Esophagus muscularis mucosa (tissue), 4 donors: ENCODE measurements around the gene AOC3. TPM values are rescaled to one million over a fixed set of nuclear protein-coding genes. Genes with fewer than 3 reads are reported as not detected.

Source experiments
- DNase-seq: peaks from one replicate; pipeline ENCODE4 v3.0.0-alpha.2; 2017; ENCODE audit errors: extremely low spot score
- H3K27ac ChIP-seq, 4 donors: fragments of 200-600 bp; sonication (generic); replicated peaks in 1 of 4; 1 replicate in 3 of 4; 2 replicates in 1 of 4; pipeline ENCODE4 v1.5.1; 2016 to 2019; ENCODE audit warnings: mild to moderate bottlenecking in 1 of 4
- H3K27me3 ChIP-seq, 4 donors: fragments of 200-600 bp; sonication (generic); one replicate each; pipeline versions ENCODE4 v1.5.1 to v1.6.0; 2016 to 2019
- H3K36me3 ChIP-seq, 4 donors: fragments of 200-600 bp; sonication (generic); one replicate each; pipeline ENCODE4 v1.5.1; 2016 to 2019
- H3K4me1 ChIP-seq, 4 donors: fragments of 200-600 bp; sonication (generic); one replicate each; pipeline ENCODE4 v1.5.1; 2016 to 2019
- H3K4me3 ChIP-seq, 4 donors: fragments of 200-600 bp; sonication (generic); 1 replicate in 2 of 4; 2 replicates in 2 of 4; pipeline ENCODE4 v1.5.1; 2016 to 2019; ENCODE audit warnings: mild to moderate bottlenecking in 4 of 4, moderate library complexity in 1 of 4
- H3K9me3 ChIP-seq, 4 donors: fragments of 200-600 bp; sonication (generic); 1 replicate in 3 of 4; 2 replicates in 1 of 4; pipeline ENCODE4 v1.5.1; 2016 to 2019
- EP300 ChIP-seq: sonication (generic); formaldehyde crosslinking; IDR thresholded peaks from one replicate; pipeline ENCODE4 v1.6.1; 2017; ENCODE audit warnings: antibody characterized with exemption
- POLR2A ChIP-seq: fragments of 450-650 bp; IDR thresholded peaks from one replicate; pipeline ENCODE4 v1.6.1; 2017; ENCODE audit warnings: antibody characterized with exemption, moderate library complexity, mild to moderate bottlenecking, low read depth
- POLR2AphosphoS5 ChIP-seq, 2 donors: sonication (generic); formaldehyde crosslinking; IDR thresholded peaks; one replicate each; pipeline ENCODE4 v1.6.1; 2017; ENCODE audit warnings: antibody characterized with exemption in 2 of 2
- WGBS: methylation state at CpG from one replicate; pipeline ENCODE4 v1.1.5; 2018; 5-methylcytosine and 5-hydroxymethylcytosine counted together
- intact Hi-C: fragments of 100-400 bp; cut with DNase I; formaldehyde crosslinking; loops from one replicate; pipeline ENCODE4 v1.15.1; 2023
- small RNA-seq, 3 donors: library from RNA; depleted of rRNA; stranded (forward); fragments of <200 nt; gene quantifications; one replicate each; pipeline ENCODE3, GENCODE V24; 2016
- total RNA-seq, 4 donors: library from RNA; depleted of rRNA; stranded (reverse); fragments of >200 nt; gene quantifications; one replicate each; pipeline versions ENCODE4 v1.1.0 to v1.2.1, GENCODE V29; 2016
- TF ChIP-seq, protein P1 (sequence below), 3 experiments: fragments of 200-600 bp in 2 of 3; fragments of 450-650 bp in 1 of 3; sonication (generic) in 2 of 3; IDR thresholded peaks; one replicate each; pipeline ENCODE4 v1.5.1; 2017 to 2019; ENCODE audit warnings: antibody characterized with exemption in 3 of 3, mild to moderate bottlenecking in 2 of 3, moderate library complexity in 1 of 3

AOC3 gene
- total RNA-seq, 4 donors from 2014 or later, result 89.0 to 242 (median 118) TPM

DNA sequence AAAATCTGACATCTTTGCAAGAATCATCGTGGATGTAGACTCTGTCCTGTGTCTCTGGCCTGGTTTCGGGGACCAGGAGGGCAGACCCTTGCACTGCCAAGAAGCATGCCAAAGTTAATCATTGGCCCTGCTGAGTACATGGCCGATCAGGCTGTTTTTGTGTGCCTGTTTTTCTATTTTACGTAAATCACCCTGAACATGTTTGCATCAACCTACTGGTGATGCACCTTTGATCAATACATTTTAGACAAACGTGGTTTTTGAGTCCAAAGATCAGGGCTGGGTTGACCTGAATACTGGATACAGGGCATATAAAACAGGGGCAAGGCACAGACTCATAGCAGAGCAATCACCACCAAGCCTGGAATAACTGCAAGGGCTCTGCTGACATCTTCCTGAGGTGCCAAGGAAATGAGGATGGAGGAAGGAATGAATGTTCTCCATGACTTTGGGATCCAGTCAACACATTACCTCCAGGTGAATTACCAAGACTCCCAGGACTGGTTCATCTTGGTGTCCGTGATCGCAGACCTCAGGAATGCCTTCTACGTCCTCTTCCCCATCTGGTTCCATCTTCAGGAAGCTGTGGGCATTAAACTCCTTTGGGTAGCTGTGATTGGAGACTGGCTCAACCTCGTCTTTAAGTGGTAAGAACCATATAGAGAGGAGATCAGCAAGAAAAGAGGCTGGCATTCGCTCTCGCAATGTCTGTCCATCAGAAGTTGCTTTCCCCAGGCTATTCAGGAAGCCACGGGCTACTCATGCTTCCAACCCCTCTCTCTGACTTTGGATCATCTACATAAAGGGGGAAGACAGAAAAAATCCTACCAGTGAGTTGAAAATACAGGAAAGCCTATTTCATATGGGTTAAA lies 49.7 kb downstream of the AOC3 start, which contains the start of gene G6PC1:
G6PC1 (plus strand) TSS at position 340 of the 872 bp plus-strand sequence; CDS start at position 418, 78 bp downstream.
- no peak for DNase-seq
- Histone ChIP-seq H3K9me3 (no peaks in the 10 kb centered on the region), H3K27ac (no peak within 1 kb of the TSS), H3K4me1 (peaks cover 0 to 4% (median under 1%) of the 10 kb centered on the region in 4 donors), H3K36me3 (no peaks in the 10 kb centered on the region), H3K4me3 (no peak within 1 kb of the TSS), H3K27me3 (no peaks in the 10 kb centered on the region)
- 84% methylated on average over 12 of the region's 12 CpGs for WGBS
- intact Hi-C loops, result no loop called here
- TF ChIP-seq EP300 (no peak), POLR2AphosphoS5 (IDR thresholded peaks at IDR 0.05) (no peak), POLR2A (no peak)
- TF ChIP-seq, protein P1, sequence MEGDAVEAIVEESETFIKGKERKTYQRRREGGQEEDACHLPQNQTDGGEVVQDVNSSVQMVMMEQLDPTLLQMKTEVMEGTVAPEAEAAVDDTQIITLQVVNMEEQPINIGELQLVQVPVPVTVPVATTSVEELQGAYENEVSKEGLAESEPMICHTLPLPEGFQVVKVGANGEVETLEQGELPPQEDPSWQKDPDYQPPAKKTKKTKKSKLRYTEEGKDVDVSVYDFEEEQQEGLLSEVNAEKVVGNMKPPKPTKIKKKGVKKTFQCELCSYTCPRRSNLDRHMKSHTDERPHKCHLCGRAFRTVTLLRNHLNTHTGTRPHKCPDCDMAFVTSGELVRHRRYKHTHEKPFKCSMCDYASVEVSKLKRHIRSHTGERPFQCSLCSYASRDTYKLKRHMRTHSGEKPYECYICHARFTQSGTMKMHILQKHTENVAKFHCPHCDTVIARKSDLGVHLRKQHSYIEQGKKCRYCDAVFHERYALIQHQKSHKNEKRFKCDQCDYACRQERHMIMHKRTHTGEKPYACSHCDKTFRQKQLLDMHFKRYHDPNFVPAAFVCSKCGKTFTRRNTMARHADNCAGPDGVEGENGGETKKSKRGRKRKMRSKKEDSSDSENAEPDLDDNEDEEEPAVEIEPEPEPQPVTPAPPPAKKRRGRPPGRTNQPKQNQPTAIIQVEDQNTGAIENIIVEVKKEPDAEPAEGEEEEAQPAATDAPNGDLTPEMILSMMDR (IDR thresholded peaks at IDR 0.05), result no peak

DNA sequence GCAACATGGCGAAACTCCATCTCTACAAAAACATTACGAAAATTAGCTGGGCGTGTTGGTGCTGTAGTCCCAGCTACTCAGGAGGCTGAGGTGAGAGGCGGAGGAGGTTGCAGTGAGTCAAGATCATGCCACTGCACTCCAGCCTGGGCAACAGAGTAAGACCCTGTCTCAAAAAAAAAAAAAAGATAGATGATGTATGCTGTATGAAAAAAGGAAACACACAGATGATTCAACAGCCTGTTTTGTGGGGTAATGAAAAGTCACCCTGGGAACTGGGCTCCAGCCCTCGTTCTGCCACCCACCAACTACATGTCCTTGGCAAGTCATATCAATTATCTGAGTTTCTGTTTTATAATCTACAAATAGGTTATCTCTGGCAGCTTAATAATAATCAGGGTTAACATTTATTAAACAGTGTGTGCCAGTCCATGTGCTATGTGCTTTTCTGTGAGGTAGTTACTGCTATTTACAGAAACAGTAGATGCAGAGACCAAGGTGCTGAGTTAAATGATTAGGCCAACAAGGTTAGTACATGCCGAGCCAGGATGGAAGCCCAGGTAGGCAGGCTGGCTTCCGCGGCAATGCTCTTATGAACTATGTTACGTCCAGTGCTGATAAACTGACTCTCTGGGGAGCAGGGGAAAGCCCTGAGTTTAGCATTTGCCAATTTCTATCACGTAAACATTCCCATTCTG lies 50.7 kb downstream of the AOC3 start:
- H3K9me3 ChIP-seq, result no peaks in the 10 kb centered on the region
- no peaks in the 10 kb centered on the region for H3K4me1 ChIP-seq
- no peaks in the 10 kb centered on the region for H3K36me3 ChIP-seq
- no peak for TF ChIP-seq EP300
- no peak for TF ChIP-seq POLR2AphosphoS5 (IDR thresholded peaks at IDR 0.05)
- TF ChIP-seq POLR2A, result no peak
- TF ChIP-seq, protein P1 (IDR thresholded peaks at IDR 0.05), result no peak
- DNase-seq, result no peak
- WGBS, result 81% methylated on average over 10 of the region's 10 CpGs
- H3K27ac ChIP-seq, result no peak overlapping the region
- no peaks in the 10 kb centered on the region for H3K27me3 ChIP-seq
- intact Hi-C loops, result no loop called here
- no peak overlapping the region for H3K4me3 ChIP-seq

DNA sequence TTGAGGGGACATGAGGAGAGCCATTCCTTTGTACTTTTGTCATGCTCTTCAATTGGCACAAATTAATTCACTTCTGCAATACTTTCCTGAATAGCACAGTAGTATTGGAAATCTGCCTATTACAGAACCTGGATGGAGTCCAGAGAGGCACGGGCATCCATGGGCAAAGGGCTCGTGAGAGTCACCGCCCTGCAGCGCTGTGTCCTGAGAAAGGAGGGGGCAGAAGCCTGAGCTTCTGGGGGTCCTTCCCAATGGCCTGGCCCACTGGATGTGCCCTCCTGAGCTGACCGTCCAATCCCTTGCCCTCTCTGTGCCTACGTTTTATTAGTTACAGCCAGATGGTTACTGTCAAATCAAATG lies 53.1 kb downstream of the AOC3 start:
- no peaks in the 10 kb centered on the region for H3K4me1 ChIP-seq
- intact Hi-C loops, result no loop called here
- H3K27me3 ChIP-seq, result no peaks in the 10 kb centered on the region
- no peaks in the 10 kb centered on the region for H3K9me3 ChIP-seq
- WGBS, result 80% methylated on average over 6 of the region's 6 CpGs
- H3K27ac ChIP-seq, result no peak overlapping the region
- DNase-seq, result no peak
- no peak overlapping the region for H3K4me3 ChIP-seq
- no peaks in the 10 kb centered on the region for H3K36me3 ChIP-seq
- no peak for TF ChIP-seq POLR2A
- TF ChIP-seq, protein P1 (IDR thresholded peaks at IDR 0.05), result no peak

DNA sequence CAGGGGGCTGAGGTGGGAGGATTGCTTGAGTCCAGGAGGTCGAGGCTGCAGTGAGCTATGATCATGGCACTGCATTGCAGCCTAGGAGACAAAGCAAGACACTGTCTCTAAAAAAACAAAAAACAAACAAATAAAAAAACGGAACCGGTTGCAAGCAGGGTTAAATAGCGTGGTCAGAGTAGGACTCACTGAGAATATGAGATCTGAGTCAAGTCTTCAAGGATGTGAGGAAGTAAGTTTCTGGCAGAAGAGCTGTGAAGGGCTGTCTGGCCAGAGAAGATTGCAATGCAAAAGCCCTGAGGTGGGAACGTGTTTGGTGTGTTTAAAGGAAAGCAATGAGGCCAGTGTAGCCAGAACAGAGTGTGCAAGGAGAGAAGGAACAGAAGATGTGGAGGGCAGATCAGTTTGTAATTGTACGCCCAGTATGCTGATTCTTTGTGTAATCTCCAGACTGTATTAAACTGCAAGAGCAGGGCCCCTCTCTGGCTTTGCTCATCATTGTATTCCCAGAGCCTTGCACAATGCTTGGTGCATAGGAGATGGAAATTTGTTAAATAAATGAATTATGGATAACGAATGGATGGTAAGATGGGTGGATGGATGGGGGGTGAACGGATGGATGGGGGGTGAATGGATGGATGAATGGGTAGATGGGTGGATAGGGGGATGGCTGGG lies 55.9 kb downstream of the AOC3 start:
- no peak overlapping the region for H3K4me3 ChIP-seq
- no peaks in the 10 kb centered on the region for H3K36me3 ChIP-seq
- no peaks in the 10 kb centered on the region for H3K4me1 ChIP-seq
- no peaks in the 10 kb centered on the region for H3K9me3 ChIP-seq
- DNase-seq, result no peak
- TF ChIP-seq, protein P1 (IDR thresholded peaks at IDR 0.05), result no peak
- no peak for TF ChIP-seq EP300
- 81% methylated on average over 8 of the region's 8 CpGs for WGBS
- intact Hi-C loops, result no loop called here
- H3K27ac ChIP-seq, result no peak overlapping the region
- H3K27me3 ChIP-seq, result no peaks in the 10 kb centered on the region

Small RNAs within 50 kb of the gene (small RNA-seq; reads per million reads assigned to genes)
- 0 reads per million in 3 donors for gene MIR6781
- gene RNU6-287P, result 0 reads per million in 3 donors

Other genes with a start within 250 kb of the AOC3 start
- 10 to 100 TPM; 42.7 to 93.3 (median 57.0) TPM for gene RETREG3, start 241.8 kb upstream of the AOC3 start, total RNA-seq
- gene TUBG1, start 241.5 kb upstream of the AOC3 start, total RNA-seq, result 10 to 100 TPM; 30.6 to 89.0 (median 55.0) TPM
- 10 to 100 TPM; 25.3 to 40.2 (median 38.1) TPM for gene TUBG2, start 191.9 kb upstream of the AOC3 start, total RNA-seq
- gene PLEKHH3, start 174.2 kb upstream of the AOC3 start, total RNA-seq, result 10 to 100 TPM; 20.3 to 41.2 (median 27.3) TPM
- 1 to 10 TPM; 2.9 to 8.4 (median 3.7) TPM for gene CCR10, start 169.4 kb upstream of the AOC3 start, total RNA-seq
- gene CNTNAP1, start 168.7 kb upstream of the AOC3 start, total RNA-seq, result 10 to 100 TPM in 1 of 4 donors, 1 to 10 TPM in 3; 4.7 to 13.2 (median 6.2) TPM
- 10 to 100 TPM; 40.6 to 68.2 (median 54.6) TPM for gene EZH1, start 106.2 kb upstream of the AOC3 start, total RNA-seq
- 10 to 100 TPM; 19.5 to 45.2 (median 34.2) TPM for gene RAMP2, start 90.0 kb upstream of the AOC3 start, total RNA-seq
- gene VPS25, start 77.8 kb upstream of the AOC3 start, total RNA-seq, result 10 to 100 TPM; 34.5 to 43.9 (median 38.0) TPM
- gene WNK4, start 70.6 kb upstream of the AOC3 start, total RNA-seq, result 1 to 10 TPM in 3 of 4 donors, under 1 TPM in 1; 0.50 to 2.9 (median 2.1) TPM
- gene COA3, start 52.5 kb upstream of the AOC3 start, total RNA-seq, result 10 to 100 TPM; 65.9 to 74.6 (median 68.3) TPM
- 1 to 10 TPM in 1 of 4 donors, under 1 TPM in 2, not detected in 1; 0.50 to 3.9 (median 0.57) TPM for gene CNTD1, start 52.3 kb upstream of the AOC3 start, total RNA-seq
- 100 to 1,000 TPM; 165 to 293 (median 237) TPM for gene BECN1, start 26.9 kb upstream of the AOC3 start, total RNA-seq
- gene PSME3, start 17.8 kb upstream of the AOC3 start, total RNA-seq, result 10 to 100 TPM; 68.9 to 91.5 (median 77.2) TPM
- gene AOC2, start 6.6 kb upstream of the AOC3 start, total RNA-seq, result 1 to 10 TPM in 3 of 4 donors, under 1 TPM in 1; 0.66 to 2.0 (median 1.4) TPM
- gene G6PC1, start 49.6 kb downstream of the AOC3 start, total RNA-seq, result under 1 TPM in 1 of 4 donors, not detected in 3; 0.06 TPM
- 10 to 100 TPM; 21.9 to 35.7 (median 26.8) TPM for gene AARSD1, start 113.3 kb downstream of the AOC3 start, total RNA-seq
- gene PTGES3L, start 128.9 kb downstream of the AOC3 start, total RNA-seq, result 10 to 100 TPM in 3 of 4 donors, 1 to 10 TPM in 1; 7.8 to 18.3 (median 13.1) TPM
- 10 to 100 TPM; 13.3 to 19.1 (median 16.5) TPM for gene RUNDC1, start 129.4 kb downstream of the AOC3 start, total RNA-seq
- 1,000 to 10,000 TPM; 1,126 to 2,755 (median 1,417) TPM for gene RPL27, start 147.2 kb downstream of the AOC3 start, total RNA-seq
- 10 to 100 TPM; 21.2 to 36.1 (median 28.8) TPM for gene IFI35, start 155.6 kb downstream of the AOC3 start, total RNA-seq
- 100 to 1,000 TPM; 106 to 190 (median 139) TPM for gene VAT1, start 171.2 kb downstream of the AOC3 start, total RNA-seq
- gene RND2, start 174.0 kb downstream of the AOC3 start, total RNA-seq, result 1 to 10 TPM; 2.7 to 3.2 (median 2.8) TPM